Measurements from ENCODE around the gene PAMR1. TPM values are rescaled to one million over a fixed set of nuclear protein-coding genes. Genes with fewer than 3 reads are reported as not detected.
A peak's percentile ranks its signal among the peaks of the same experiment; 100 is the strongest.

The PAMR1 gene
- polyA plus RNA-seq, 2 of the 4 experiments (the other 2 are of a cell fraction), result not detected

- no peak for TF ChIP-seq NPAS2 (CRISPR knock-in tag; IDR thresholded peaks at IDR 0.05; ENCODE audit: borderline replicate concordance)
These were observed 29.0 kb downstream of the PAMR1 start (continued) for GRCh38 chr11:35496416-35496815.

DNA sequence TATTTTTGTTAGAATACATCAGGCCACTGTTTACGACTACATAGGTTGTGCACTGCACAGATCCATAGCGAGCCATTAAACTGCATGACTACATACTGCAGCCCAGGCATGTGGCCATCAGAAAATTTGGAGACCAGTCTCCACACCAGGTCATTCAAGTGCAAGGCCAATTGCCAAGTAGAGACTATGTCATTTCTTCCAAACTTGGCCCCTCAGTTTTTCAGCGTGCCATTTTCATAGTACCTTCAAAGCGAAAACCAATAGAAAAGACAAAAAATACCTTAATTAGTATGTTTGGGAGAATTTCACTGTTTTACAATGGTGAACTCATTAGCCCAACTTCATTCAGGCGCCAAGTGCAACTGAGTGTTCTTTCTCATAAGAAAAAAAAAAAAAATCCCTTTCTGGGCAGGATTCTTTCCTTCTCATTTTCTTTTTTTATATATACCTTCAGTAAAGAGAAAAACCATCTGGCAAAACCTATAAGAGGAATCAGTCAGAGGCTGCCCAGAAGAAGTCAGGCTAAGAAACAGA is 30.4 kb downstream of the PAMR1 start:
- ATAC-seq (no peak), FAIRE-seq (no peak)

DNA sequence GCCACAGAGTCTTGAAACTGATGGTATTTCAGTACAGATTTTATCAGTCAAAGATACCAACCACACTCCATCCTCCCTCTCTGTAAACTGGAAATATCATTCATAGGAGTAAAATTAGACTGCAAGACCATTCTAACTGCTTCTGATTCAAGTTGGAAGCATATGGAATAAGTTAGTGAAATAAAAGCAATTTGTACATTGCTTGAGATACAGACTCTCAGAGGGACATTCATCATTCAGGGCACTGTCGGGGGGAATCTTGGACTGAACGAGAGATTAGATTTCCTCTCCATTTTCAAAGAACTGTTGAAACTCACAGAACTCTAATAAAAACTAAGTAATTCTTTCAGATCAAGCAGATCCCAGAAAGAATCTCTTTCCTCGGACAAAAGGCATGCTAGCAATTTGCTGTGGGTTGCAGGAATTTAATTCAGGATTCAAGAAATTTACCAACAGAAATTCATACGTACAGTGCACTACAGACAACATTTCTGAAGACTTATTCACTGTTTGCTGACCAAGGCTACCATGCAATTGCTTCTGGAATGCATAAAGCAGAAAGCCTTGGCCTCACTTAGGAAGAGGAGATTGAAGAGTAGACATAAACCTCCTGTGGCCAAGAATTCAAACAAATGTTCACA is 34.1 kb downstream of the PAMR1 start:
- peak in 1 of 2 experiments; percentile 26 for DNase-seq (ENCODE audit: low read depth in 1 of 2, low spot score in 1 of 2)
- TF ChIP-seq FOSL2 (IDR thresholded peaks at IDR 0.05) (no peak), FOSL2 (CRISPR knock-in tag; IDR thresholded peaks at IDR 0.05) (peak; percentile 35; the same call in 1 of the 2 replicates), GATA3 (IDR thresholded peaks at IDR 0.05; ENCODE audit: borderline replicate concordance) (peak; percentile 53; the same call in 1 of the 2 replicates), PHF8 (IDR thresholded peaks at IDR 0.05; ENCODE audit: borderline replicate concordance, low read depth) (no peak)
- 23% methylated on average over 4 of the region's 4 CpGs for WGBS (ENCODE audit: missing lambda C conversion rate)
- Histone ChIP-seq H3K4me2 (peak overlapping the region; percentile 47), H3K9me3 (no peaks in the 10 kb centered on the region), H3K4me1 (peaks cover 14% of the 10 kb centered on the region; the same call in 2 of the 3 replicates), H3K27ac (peak overlapping the region; percentile 32 to 42; a peak in 4 of 6 replicates), H3K4me3 (no peak overlapping the region)
- no peak for FAIRE-seq
- ChIA-PET CTCF (interaction anchor here (1.1 to 1.6 kb wide), 4 partner anchors 15 to 775 kb away, joined by 3 to 6 read pairs (median 4); no protein-coding TSS in a partner anchor), POLR2A (no interaction called here)
- ATAC-seq, result peak in 1 of 2 experiments; percentile 76; a peak in 3 of 6 replicates

More for the DNA sequence above, 30.4 kb downstream of the PAMR1 start:
- Histone ChIP-seq H3K9me3 (no peaks in the 10 kb centered on the region), H3K4me1 (peaks cover 14% of the 10 kb centered on the region; the same call in 2 of the 3 replicates), H3K4me2 (no peak overlapping the region), H3K4me3 (no peak overlapping the region), H3K27ac (no peak overlapping the region)
- DNase-seq (ENCODE audit: low read depth in 1 of 2, low spot score in 1 of 2), result no peak
- ChIA-PET CTCF (no interaction called here), POLR2A (no interaction called here)
- 78% methylated on average over 5 of the region's 5 CpGs for WGBS (ENCODE audit: missing lambda C conversion rate)
- TF ChIP-seq, protein P1, sequence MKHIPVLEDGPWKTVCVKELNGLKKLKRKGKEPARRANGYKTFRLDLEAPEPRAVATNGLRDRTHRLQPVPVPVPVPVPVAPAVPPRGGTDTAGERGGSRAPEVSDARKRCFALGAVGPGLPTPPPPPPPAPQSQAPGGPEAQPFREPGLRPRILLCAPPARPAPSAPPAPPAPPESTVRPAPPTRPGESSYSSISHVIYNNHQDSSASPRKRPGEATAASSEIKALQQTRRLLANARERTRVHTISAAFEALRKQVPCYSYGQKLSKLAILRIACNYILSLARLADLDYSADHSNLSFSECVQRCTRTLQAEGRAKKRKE (CRISPR knock-in tag; IDR thresholded peaks at IDR 0.05; ENCODE audit: low read depth), result no peak
- TF ChIP-seq, protein P2, sequence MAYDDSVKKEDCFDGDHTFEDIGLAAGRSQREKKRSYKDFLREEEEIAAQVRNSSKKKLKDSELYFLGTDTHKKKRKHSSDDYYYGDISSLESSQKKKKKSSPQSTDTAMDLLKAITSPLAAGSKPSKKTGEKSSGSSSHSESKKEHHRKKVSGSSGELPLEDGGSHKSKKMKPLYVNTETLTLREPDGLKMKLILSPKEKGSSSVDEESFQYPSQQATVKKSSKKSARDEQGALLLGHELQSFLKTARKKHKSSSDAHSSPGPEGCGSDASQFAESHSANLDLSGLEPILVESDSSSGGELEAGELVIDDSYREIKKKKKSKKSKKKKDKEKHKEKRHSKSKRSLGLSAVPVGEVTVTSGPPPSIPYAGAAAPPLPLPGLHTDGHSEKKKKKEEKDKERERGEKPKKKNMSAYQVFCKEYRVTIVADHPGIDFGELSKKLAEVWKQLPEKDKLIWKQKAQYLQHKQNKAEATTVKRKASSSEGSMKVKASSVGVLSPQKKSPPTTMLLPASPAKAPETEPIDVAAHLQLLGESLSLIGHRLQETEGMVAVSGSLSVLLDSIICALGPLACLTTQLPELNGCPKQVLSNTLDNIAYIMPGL (CRISPR knock-in tag; IDR thresholded peaks at IDR 0.05; ENCODE audit: borderline replicate concordance), result no peak
- TF ChIP-seq FOSB (CRISPR knock-in tag; IDR thresholded peaks at IDR 0.05), result no peak
- TF ChIP-seq POLR2A (IDR thresholded peaks at IDR 0.05; ENCODE audit: low read length), result no peak
- TF ChIP-seq E2F6 (IDR thresholded peaks at IDR 0.05; ENCODE audit: borderline replicate concordance, low read depth), result no peak
- no peak for TF ChIP-seq MYC (IDR thresholded peaks at IDR 0.05; ENCODE audit: borderline replicate concordance, low read length)
- TF ChIP-seq ZC3H11A (IDR thresholded peaks at IDR 0.05), result no peak
- TF ChIP-seq GATA3 (IDR thresholded peaks at IDR 0.05; ENCODE audit: borderline replicate concordance), result no peak
- TF ChIP-seq, protein P3, sequence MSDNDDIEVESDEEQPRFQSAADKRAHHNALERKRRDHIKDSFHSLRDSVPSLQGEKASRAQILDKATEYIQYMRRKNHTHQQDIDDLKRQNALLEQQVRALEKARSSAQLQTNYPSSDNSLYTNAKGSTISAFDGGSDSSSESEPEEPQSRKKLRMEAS (IDR thresholded peaks at IDR 0.05), result no peak
- TF ChIP-seq KDM5A (IDR thresholded peaks at IDR 0.05), result no peak
- no peak for TF ChIP-seq RFX5 (IDR thresholded peaks at IDR 0.05)
- TF ChIP-seq POLR2AphosphoS2 (conservative IDR thresholded peaks at IDR 0.05; ENCODE audit: low read length), result no peak
- TF ChIP-seq HDAC2 (IDR thresholded peaks at IDR 0.05), result no peak
- TF ChIP-seq RCOR1 (IDR thresholded peaks at IDR 0.05; ENCODE audit: low read depth, low read length), result no peak
- no peak for TF ChIP-seq HOXB13 (CRISPR knock-in tag; IDR thresholded peaks at IDR 0.05; ENCODE audit: low read depth)
- TF ChIP-seq CHD4 (IDR thresholded peaks at IDR 0.05; ENCODE audit: borderline replicate concordance), result no peak
- TF ChIP-seq EHMT2 (IDR thresholded peaks at IDR 0.05; ENCODE audit: low read depth), result no peak
- TF ChIP-seq CHD2 (IDR thresholded peaks at IDR 0.05; ENCODE audit: low read length, partially characterized antibody), result no peak

Measured in A549 (cell line).